SK-N-SH treated with all-trans-retinoic acid at 6 μM for 48 hours (cell line): Measurements from ENCODE around the gene DDX10.

Experiments
- CSRNP3 ChIP-seq: fragments of 250-450 bp; sonication (Bioruptor Pico); IDR thresholded peaks from 2 replicates; pipeline ENCODE4 v1.5.1; 2021; ENCODE audit warnings: mild to moderate bottlenecking, moderate library complexity
- OSR1 ChIP-seq: fragments of 250-450 bp; sonication (Bioruptor Pico); IDR thresholded peaks from 2 replicates; pipeline ENCODE4 v1.8.0; 2022; ENCODE audit warnings: moderate library complexity, mild to moderate bottlenecking, inconsistent platforms
- PATZ1 ChIP-seq: fragments of 250-450 bp; sonication (Bioruptor Pico); IDR thresholded peaks from 2 replicates; pipeline ENCODE4 v1.8.0; 2020; ENCODE audit warnings: mild to moderate bottlenecking, moderate library complexity, borderline replicate concordance

GRCh38 chr11:108970221-108970991, 305.5 kb downstream of the DDX10 start:
- TF ChIP-seq OSR1 (CRISPR knock-in tag) (no peak), CSRNP3 (CRISPR knock-in tag) (no peak), PATZ1 (no peak)
